Liver (tissue), 9 donors: ENCODE data around the gene POU3F1. TPM values are rescaled to one million over a fixed set of nuclear protein-coding genes. Genes with fewer than 3 reads are reported as not detected.
A peak's percentile ranks its signal among the peaks of the same experiment; 100 is the strongest.

Experiments used
- DNase-seq: peaks from one replicate; pipeline ENCODE4 v3.0.0-alpha.2; 2017; ENCODE audit warnings: low spot score
- H3K27ac ChIP-seq, 2 donors: one replicate each; pipeline ENCODE4 v1.7.0; 2013; ENCODE audit warnings: inconsistent platforms in 2 of 2, low read length in 2 of 2, control low read depth in 1 of 2, low read depth in 1 of 2, mild to moderate bottlenecking in 1 of 2
- H3K27me3 ChIP-seq, 4 donors: one replicate each; pipeline versions ENCODE4 v1.6.1 to v1.7.0; 2013; ENCODE audit warnings: low read length in 3 of 4, inconsistent platforms in 1 of 4, mild to moderate bottlenecking in 1 of 4, moderate library complexity in 1 of 4; ENCODE audit not compliant: control insufficient read depth in 4 of 4, insufficient read depth in 4 of 4
- H3K36me3 ChIP-seq, 4 donors: one replicate each; pipeline versions ENCODE4 v1.6.1 to v1.7.0; 2013; ENCODE audit warnings: low read length in 3 of 4, mild to moderate bottlenecking in 3 of 4, low read depth in 1 of 4, moderate library complexity in 1 of 4; ENCODE audit not compliant: control insufficient read depth in 4 of 4, insufficient read depth in 3 of 4
- H3K4me1 ChIP-seq, 4 donors: one replicate each; pipeline versions ENCODE4 v1.6.1 to v1.7.0; 2013; ENCODE audit warnings: low read length in 3 of 4, mild to moderate bottlenecking in 3 of 4, moderate library complexity in 1 of 4; ENCODE audit not compliant: control insufficient read depth in 4 of 4, insufficient read depth in 4 of 4
- H3K4me3 ChIP-seq, 3 donors: one replicate each; pipeline versions ENCODE4 v1.6.1 to v1.7.0; 2013; ENCODE audit warnings: low read length in 3 of 3, control low read depth in 1 of 3, low read depth in 1 of 3, mild to moderate bottlenecking in 1 of 3
- H3K9ac ChIP-seq, 2 donors: one replicate each; pipeline ENCODE4 v1.7.0; 2013; ENCODE audit warnings: low read length in 2 of 2, mild to moderate bottlenecking in 2 of 2, moderate library complexity in 2 of 2, control low read depth in 1 of 2, low read depth in 1 of 2
- H3K9me3 ChIP-seq, 4 donors: one replicate each; pipeline versions ENCODE4 v1.6.1 to v1.7.0; 2013; ENCODE audit warnings: low read length in 3 of 4; ENCODE audit not compliant: control insufficient read depth in 4 of 4
- ATF3 ChIP-seq: IDR thresholded peaks from 2 replicates; pipeline ENCODE4 v1.6.1; 2016; ENCODE audit warnings: antibody characterized with exemption
- CTCF ChIP-seq: fragments of 150-350 bp; IDR thresholded peaks from 2 replicates; pipeline ENCODE4 v1.5.1; 2017; ENCODE audit warnings: improper control_type of control experiment, low read depth, low read length; ENCODE audit not compliant: missing input control
- EGR1 ChIP-seq, 2 donors: IDR thresholded peaks; 2 replicates each; pipeline ENCODE4 v1.6.1; 2016 to 2018; ENCODE audit warnings: antibody characterized with exemption in 2 of 2, low read depth in 2 of 2
- FOXA1 ChIP-seq: IDR thresholded peaks from 2 replicates; pipeline ENCODE4 v1.6.1; 2016; ENCODE audit warnings: antibody characterized with exemption
- FOXA2 ChIP-seq: IDR thresholded peaks from 2 replicates; pipeline ENCODE4 v1.6.1; 2016; ENCODE audit warnings: antibody characterized with exemption
- GABPA ChIP-seq, 2 donors: IDR thresholded peaks in 1 of 2; conservative IDR thresholded peaks in 1 of 2; 2 replicates each; pipeline ENCODE4 v1.6.1; 2016; ENCODE audit warnings: antibody characterized with exemption in 2 of 2, mild to moderate bottlenecking in 1 of 2, moderate library complexity in 1 of 2
- HNF4G ChIP-seq: IDR thresholded peaks from 2 replicates; pipeline ENCODE4 v1.6.1; 2016; ENCODE audit warnings: antibody characterized with exemption
- JUND ChIP-seq, 2 donors: IDR thresholded peaks; 2 replicates each; pipeline ENCODE4 v1.6.1; 2016; ENCODE audit warnings: antibody characterized with exemption in 2 of 2
- MAX ChIP-seq: IDR thresholded peaks from 2 replicates; pipeline ENCODE4 v1.6.1; 2016; ENCODE audit warnings: antibody characterized with exemption
- NR2F2 ChIP-seq: IDR thresholded peaks from 2 replicates; pipeline ENCODE4 v1.6.1; 2016; ENCODE audit warnings: antibody characterized with exemption
- RAD21 ChIP-seq, 2 donors: IDR thresholded peaks; 2 replicates each; pipeline ENCODE4 v1.6.1; 2016; ENCODE audit warnings: antibody characterized with exemption in 2 of 2, mild to moderate bottlenecking in 2 of 2
- RXRA ChIP-seq, 2 donors: IDR thresholded peaks; 2 replicates each; pipeline ENCODE4 v1.6.1; 2017 to 2018; ENCODE audit warnings: antibody characterized with exemption in 2 of 2, mild to moderate bottlenecking in 1 of 2
- TAF1 ChIP-seq: conservative IDR thresholded peaks from 2 replicates; pipeline ENCODE4 v1.6.1; 2016; ENCODE audit warnings: antibody characterized with exemption, mild to moderate bottlenecking
- YY1 ChIP-seq: IDR thresholded peaks from 2 replicates; pipeline ENCODE4 v1.6.1; 2016; ENCODE audit warnings: antibody characterized with exemption, mild to moderate bottlenecking
- ZBTB33 ChIP-seq: IDR thresholded peaks from 2 replicates; pipeline ENCODE4 v1.6.1; 2016; ENCODE audit warnings: antibody characterized with exemption
- WGBS: extraction: QIAGEN DNeasy Blood & Tissue Kit; methylation state at CpG from one replicate; pipeline ENCODE4 v1.1.7; 2013; 5-methylcytosine and 5-hydroxymethylcytosine counted together
- polyA plus RNA-seq, 2 donors: library from polyadenylated mRNA; stranded (reverse) in 1 of 2; unstranded in 1 of 2; fragments of 200-250 nt in 1 of 2; fragments of >200 nt in 1 of 2; fragmentation: Nextera tagmentation in 1 of 2; extraction: Ambion mirVana in 1 of 2; gene quantifications; one replicate each; pipeline versions ENCODE4 v1.2.1 to v1.2.3, GENCODE V29; 2013 to 2015
- total RNA-seq, 2 donors: library from RNA; depleted of rRNA; stranded (reverse); fragments of >200 nt; gene quantifications; one replicate each; pipeline ENCODE4 v1.2.3, GENCODE V29; 2014
- donor health status: healthy.
- donor health status: healthy.
- donor health status: healthy.
- donor health status: healthy.
- donor health status: healthy.

Gene POU3F1
- total and polyA plus RNA-seq, 4 donors = not detected

DNA sequence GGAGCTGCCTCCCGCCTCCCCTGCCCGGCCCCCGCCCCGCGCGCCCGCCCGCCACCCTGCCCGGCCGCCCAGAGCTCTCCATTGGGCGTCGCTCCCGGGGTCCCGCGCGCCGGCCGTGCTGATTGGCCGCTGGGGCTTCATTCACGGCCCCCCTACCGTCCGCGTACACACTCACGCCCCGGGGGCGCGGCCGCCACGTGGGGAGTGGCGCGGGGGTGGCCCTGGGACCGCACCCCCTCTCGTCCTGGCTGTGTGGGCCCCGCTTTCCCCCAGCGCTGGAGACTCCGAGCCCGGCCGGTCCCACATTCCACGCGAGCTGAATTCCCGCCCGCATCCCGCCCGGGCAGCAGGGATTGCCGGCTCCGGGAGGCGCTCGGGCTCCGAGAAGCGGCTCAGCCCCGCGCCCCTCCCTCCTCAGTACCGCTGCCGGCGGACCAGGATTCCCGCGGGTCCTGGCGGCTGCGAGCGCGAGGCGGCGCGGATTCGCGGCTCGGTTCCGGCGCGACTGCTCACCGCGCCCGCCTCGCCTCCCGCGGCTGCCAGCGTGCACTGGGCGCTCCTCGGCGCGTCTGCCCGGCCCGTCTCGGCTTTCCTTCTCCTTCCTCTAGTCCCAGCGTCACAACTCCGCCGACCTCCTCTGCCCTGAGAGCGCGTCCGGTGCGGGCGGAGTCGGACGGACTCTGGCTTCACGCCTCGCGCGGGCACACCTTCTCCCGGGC is 450 bp upstream of the POU3F1 start:
- H3K4me3 ChIP-seq = peak overlapping the region; percentile 28 to 65 (median 57)
- under 1% methylated on average over 99 of the region's 99 CpGs for WGBS
- no peak overlapping the region for H3K9ac ChIP-seq
- H3K9me3 ChIP-seq = no peaks in the 10 kb centered on the region
- peak in 1 of 2 donors; percentile 27 for TF ChIP-seq RAD21 (IDR thresholded peaks at IDR 0.05)
- no peak for TF ChIP-seq CTCF
- H3K27me3 ChIP-seq = peaks cover 0 to 8% (median 4%) of the 10 kb centered on the region in 4 donors
- peaks cover 12 to 38% (median 17%) of the 10 kb centered on the region in 4 donors for H3K4me1 ChIP-seq
- H3K27ac ChIP-seq = no peak overlapping the region
- no peaks in the 10 kb centered on the region for H3K36me3 ChIP-seq
- DNase-seq = peak; percentile 77

DNA sequence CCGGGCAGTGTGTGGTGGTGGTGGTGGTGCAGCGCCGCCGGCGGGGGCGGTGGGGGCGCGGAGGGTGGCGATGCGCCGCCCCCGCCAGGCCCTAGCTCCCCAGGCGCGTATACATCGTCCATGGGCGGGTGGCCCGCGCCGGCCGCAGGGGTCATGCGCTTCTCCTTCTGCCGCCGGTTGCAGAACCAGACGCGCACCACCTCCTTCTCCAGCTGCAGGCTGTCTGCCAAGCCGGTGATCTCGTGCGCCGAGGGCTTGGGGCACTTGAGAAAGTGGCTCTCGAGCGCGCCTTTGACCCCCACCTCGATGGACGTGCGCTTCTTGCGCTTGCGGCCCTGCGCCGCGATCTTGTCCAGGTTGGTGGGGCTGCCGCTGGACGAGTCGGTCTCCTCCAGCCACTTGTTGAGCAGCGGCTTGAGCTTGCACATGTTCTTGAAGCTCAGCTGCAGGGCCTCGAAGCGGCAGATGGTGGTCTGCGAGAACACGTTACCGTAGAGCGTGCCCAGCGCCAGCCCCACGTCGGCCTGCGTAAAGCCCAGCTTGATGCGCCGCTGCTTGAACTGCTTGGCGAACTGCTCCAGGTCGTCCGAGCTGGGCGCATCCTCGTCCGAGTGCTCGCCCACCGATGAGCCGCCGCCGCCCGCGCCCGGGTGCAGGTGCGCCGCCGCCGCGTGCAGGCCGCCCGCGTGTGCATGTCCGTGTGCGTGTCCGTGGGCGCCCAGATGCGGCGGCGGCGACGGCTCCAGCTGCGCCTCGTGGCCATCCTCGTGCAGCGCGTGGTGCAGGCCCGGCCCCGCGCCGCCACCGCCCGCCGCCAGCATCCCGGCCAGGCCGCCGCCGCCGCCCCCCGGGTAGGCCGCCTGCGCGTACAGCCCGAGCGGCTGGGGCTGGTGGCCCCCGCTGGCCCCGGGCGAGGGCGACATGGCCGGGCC is 926 bp downstream of the POU3F1 start:
- Histone ChIP-seq H3K27me3 (peaks cover 0 to 9% (median 4%) of the 10 kb centered on the region in 4 donors), H3K36me3 (no peaks in the 10 kb centered on the region), H3K4me1 (peaks cover 12 to 38% (median 17%) of the 10 kb centered on the region in 4 donors), H3K4me3 (peak overlapping the region in 1 of 3 donors; percentile 65), H3K9ac (no peak overlapping the region), H3K27ac (no peak overlapping the region), H3K9me3 (no peaks in the 10 kb centered on the region)
- TF ChIP-seq ZBTB33 (no peak), GABPA (IDR thresholded peaks at IDR 0.05 in 1 of 2, conservative IDR thresholded peaks at IDR 0.05 in 1 of 2) (no peak), YY1 (no peak), MAX (no peak), FOXA1 (no peak), ATF3 (no peak), HNF4G (no peak), NR2F2 (no peak), FOXA2 (no peak), JUND (IDR thresholded peaks at IDR 0.05) (no peak), RXRA (IDR thresholded peaks at IDR 0.05) (no peak), TAF1 (no peak), EGR1 (IDR thresholded peaks at IDR 0.05; ENCODE audit: low read depth in 2 of 2) (no peak), CTCF (no peak)
- DNase-seq = no peak
- WGBS = 7% methylated on average over 115 of the region's 115 CpGs
